Left ventricle myocardium inferior (tissue), 1 donor: ENCODE measurements around the gene GRIN3A. TPM values are rescaled to one million over a fixed set of nuclear protein-coding genes. Genes with fewer than 3 reads are reported as not detected.

Experiments
- DNase-seq: peaks from one replicate; pipeline ENCODE4 v3.0.0-alpha.2; 2020
- H3K27ac ChIP-seq: fragments of 200-600 bp; replicated peaks from 2 replicates; pipeline ENCODE4 v1.8.0; 2021
- H3K27me3 ChIP-seq: fragments of 200-600 bp; 2 replicates; pipeline ENCODE4 v1.8.0; 2021; ENCODE audit warnings: low read depth
- H3K36me3 ChIP-seq: fragments of 200-600 bp; 2 replicates; pipeline ENCODE4 v1.8.0; 2021
- H3K4me1 ChIP-seq: fragments of 200-600 bp; 2 replicates; pipeline ENCODE4 v1.8.0; 2021
- H3K4me3 ChIP-seq: fragments of 200-600 bp; 2 replicates; pipeline ENCODE4 v1.8.0; 2021; ENCODE audit warnings: mild to moderate bottlenecking, moderate library complexity
- H3K9me3 ChIP-seq: fragments of 200-600 bp; replicated peaks from 2 replicates; pipeline ENCODE4 v1.8.0; 2021
- intact Hi-C: fragments of 100-400 bp; cut with micrococcal nuclease; formaldehyde crosslinking; loops from one replicate; pipeline ENCODE4 v1.11.0; 2022
- total RNA-seq: library from RNA; stranded (reverse); fragmentation: NEBNext Ultra II Directional; extraction: Animal tissue kit (Norgen Biotek cat#: 25700); gene quantifications from one replicate; pipeline ENCODE4 v1.2.1, GENCODE V29; 2021
- TF ChIP-seq, protein P1 (sequence below): fragments of 200-600 bp; IDR thresholded peaks from 2 replicates; pipeline ENCODE4 v1.8.0; 2021; ENCODE audit warnings: antibody characterized with exemption, mild to moderate bottlenecking, borderline replicate concordance
- donor health status: DM: no; HTN: yes; CAD: no; lungs with severe emphysema.

GRIN3A gene
- total RNA-seq, 1 donor from 2014 or later, result 0.49 TPM

GRCh38 chr9:101753716-101754115 is 15.3 kb upstream of the GRIN3A start:
- Histone ChIP-seq H3K36me3 (no peaks in the 10 kb centered on the region), H3K4me3 (no peak overlapping the region), H3K9me3 (no peaks in the 10 kb centered on the region), H3K27me3 (no peaks in the 10 kb centered on the region), H3K4me1 (no peaks in the 10 kb centered on the region), H3K27ac (no peak overlapping the region)
- no peak for DNase-seq
- intact Hi-C loops, result no loop called here
- TF ChIP-seq, protein P1, sequence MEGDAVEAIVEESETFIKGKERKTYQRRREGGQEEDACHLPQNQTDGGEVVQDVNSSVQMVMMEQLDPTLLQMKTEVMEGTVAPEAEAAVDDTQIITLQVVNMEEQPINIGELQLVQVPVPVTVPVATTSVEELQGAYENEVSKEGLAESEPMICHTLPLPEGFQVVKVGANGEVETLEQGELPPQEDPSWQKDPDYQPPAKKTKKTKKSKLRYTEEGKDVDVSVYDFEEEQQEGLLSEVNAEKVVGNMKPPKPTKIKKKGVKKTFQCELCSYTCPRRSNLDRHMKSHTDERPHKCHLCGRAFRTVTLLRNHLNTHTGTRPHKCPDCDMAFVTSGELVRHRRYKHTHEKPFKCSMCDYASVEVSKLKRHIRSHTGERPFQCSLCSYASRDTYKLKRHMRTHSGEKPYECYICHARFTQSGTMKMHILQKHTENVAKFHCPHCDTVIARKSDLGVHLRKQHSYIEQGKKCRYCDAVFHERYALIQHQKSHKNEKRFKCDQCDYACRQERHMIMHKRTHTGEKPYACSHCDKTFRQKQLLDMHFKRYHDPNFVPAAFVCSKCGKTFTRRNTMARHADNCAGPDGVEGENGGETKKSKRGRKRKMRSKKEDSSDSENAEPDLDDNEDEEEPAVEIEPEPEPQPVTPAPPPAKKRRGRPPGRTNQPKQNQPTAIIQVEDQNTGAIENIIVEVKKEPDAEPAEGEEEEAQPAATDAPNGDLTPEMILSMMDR, result no peak

- H3K27me3 ChIP-seq, result no peaks in the 10 kb centered on the region
- no peaks in the 10 kb centered on the region for H3K36me3 ChIP-seq
- H3K4me1 ChIP-seq, result no peaks in the 10 kb centered on the region
- no peaks in the 10 kb centered on the region for H3K9me3 ChIP-seq
- no peak for DNase-seq
- TF ChIP-seq, protein P1, result no peak
- intact Hi-C loops, result no loop called here
- H3K27ac ChIP-seq, result no peak overlapping the region
- no peak overlapping the region for H3K4me3 ChIP-seq
These were observed 13.4 kb upstream of the GRIN3A start for GRCh38 chr9:101751895-101752294.

GRCh38 chr9:101739311-101739710 is 864 bp upstream of the GRIN3A start:
- TF ChIP-seq, protein P1, result no peak
- H3K9me3 ChIP-seq, result no peaks in the 10 kb centered on the region
- intact Hi-C loops, result no loop called here
- H3K4me3 ChIP-seq, result peak overlapping the region; percentile 67
- peak overlapping the region; percentile 44 for H3K27ac ChIP-seq
- peaks cover 76% of the 10 kb centered on the region for H3K27me3 ChIP-seq
- H3K36me3 ChIP-seq, result no peaks in the 10 kb centered on the region
- peaks cover 15% of the 10 kb centered on the region for H3K4me1 ChIP-seq
- DNase-seq, result peak; percentile 6

DNA sequence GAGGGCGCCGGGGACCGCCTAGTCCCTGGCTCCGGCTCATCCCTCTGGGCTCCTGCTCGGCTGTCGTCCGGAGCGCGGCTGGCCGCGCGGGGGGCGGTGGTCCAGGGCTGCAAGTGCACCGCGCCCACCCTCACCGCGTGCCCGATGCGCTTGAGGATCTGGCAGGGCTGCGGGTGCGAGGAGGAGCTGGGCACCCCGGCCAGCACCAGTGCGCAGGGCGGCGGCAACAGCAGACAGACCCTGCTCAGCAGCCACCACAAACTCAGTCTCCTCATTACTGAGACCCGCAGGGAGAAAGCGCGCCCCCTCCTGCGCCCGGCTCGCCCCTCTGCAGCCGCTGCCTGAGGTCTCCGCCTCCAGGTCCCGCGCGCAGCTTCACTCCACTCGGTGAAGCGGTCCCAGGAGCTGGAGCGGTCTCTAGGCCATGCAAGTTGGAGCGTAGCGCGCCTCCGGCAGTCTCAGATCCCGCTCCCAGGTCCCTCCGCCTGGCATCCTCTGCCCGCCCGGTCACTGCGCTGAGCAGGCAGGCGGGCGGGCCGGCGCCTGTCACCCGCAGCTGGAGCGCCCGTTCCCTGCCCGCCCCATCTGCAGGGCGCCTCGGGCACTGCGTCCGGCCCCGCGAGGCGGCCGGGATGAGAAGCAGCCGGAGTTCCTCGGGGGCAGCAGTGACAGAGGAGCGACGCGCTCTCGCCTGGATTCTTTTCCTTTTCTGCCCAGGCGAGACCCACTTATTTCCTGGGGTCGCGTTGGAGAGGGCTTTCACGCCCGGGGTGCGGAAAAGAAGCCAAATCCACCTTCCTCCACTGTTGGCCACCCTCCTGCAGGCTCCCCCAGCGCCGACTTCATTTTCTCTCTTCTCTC is 512 bp downstream of the GRIN3A start:
- peak; percentile 12 for DNase-seq
- Histone ChIP-seq H3K4me1 (peaks cover 15% of the 10 kb centered on the region), H3K27me3 (peaks cover 90% of the 10 kb centered on the region), H3K9me3 (no peaks in the 10 kb centered on the region), H3K27ac (peak overlapping the region; percentile 20), H3K4me3 (peak overlapping the region; percentile 67), H3K36me3 (no peaks in the 10 kb centered on the region)
- intact Hi-C loops, result no loop called here
- TF ChIP-seq, protein P1, result no peak

DNA sequence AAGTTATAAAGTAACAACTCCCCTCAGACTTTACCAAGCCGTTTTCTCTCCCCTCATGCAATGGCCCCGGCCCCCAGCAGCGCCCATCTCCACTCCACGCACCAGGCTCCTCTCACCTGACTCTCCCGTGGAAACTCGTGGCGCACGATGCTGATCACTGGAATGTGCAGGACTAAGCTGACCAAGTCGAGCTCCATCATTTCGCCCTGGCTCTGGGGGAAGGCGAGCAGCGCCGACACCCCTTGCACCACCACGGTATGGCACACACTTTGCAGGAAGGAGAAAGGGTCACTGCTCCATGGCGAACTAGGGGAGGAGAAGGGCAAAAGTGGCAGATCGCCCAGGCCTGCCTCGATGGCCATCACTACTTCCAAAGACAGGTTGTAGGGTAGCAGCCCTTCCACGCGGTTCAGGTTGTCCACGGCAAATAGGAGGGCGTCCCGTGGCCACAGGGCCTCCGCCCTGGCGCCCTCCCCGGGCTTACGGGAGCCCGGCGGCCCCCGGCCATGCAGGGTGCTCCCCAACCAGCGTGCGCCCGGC is 1.2 kb downstream of the GRIN3A start:
- intact Hi-C loops, result no loop called here
- Histone ChIP-seq H3K4me3 (peak overlapping the region; percentile 67), H3K27me3 (peaks cover 93% of the 10 kb centered on the region), H3K9me3 (no peaks in the 10 kb centered on the region), H3K4me1 (peaks cover 15% of the 10 kb centered on the region), H3K27ac (no peak overlapping the region), H3K36me3 (no peaks in the 10 kb centered on the region)
- TF ChIP-seq, protein P1, result no peak
- no peak for DNase-seq
